HCT116 (cell line): Measurements from ENCODE around the gene BPTF.
"Not testable (repeated sequence)": the region's sequence is repeated elsewhere in the genome, so short reads cannot be mapped to it uniquely, and the experiment has no call there.

ENCODE experiments used
- CBX3 ChIP-seq: IDR thresholded peaks from 2 replicates; pipeline ENCODE4 v1.6.1; 2012; ENCODE audit warnings: low read depth
- EZH2 ChIP-seq: fragments of 200-600 bp; sonication (generic); IDR thresholded peaks from 2 replicates; pipeline ENCODE4 v1.6.1; 2017; ENCODE audit warnings: antibody characterized with exemption, mixed run types
- POLR2A ChIP-seq: IDR thresholded peaks from 2 replicates; pipeline ENCODE4 v1.7.0; 2011; ENCODE audit warnings: borderline replicate concordance; ENCODE audit not compliant: insufficient read depth, insufficient read length; ENCODE audit errors: extremely low read depth
- POLR2AphosphoS5 ChIP-seq: IDR thresholded peaks from 2 replicates; pipeline ENCODE4 v1.6.1; 2011; ENCODE audit warnings: mild to moderate bottlenecking, low read depth, low read length, moderate library complexity
- SIN3A ChIP-seq: IDR thresholded peaks from 2 replicates; pipeline ENCODE4 v1.6.1; 2012; ENCODE audit warnings: low read depth
- ZFX ChIP-seq: fragments of 450-650 bp; IDR thresholded peaks from 2 replicates; pipeline ENCODE4 v1.6.1; 2017
- TF ChIP-seq, protein P1 (sequence below), 3 experiments: fragments of 200-600 bp in 1 of 3; sonication (generic) in 1 of 3; IDR thresholded peaks in 2 of 3; conservative IDR thresholded peaks in 1 of 3; 2 replicates each; pipeline ENCODE4 v1.5.1; 2012 to 2017; ENCODE audit warnings: low read depth in 2 of 3, low read length in 2 of 3, antibody characterized with exemption in 1 of 3, borderline replicate concordance in 1 of 3, control low read depth in 1 of 3, mild to moderate bottlenecking in 1 of 3, mixed read lengths in 1 of 3, mixed run types in 1 of 3, moderate library complexity in 1 of 3; ENCODE audit not compliant: insufficient read depth in 1 of 3
- TF ChIP-seq, protein P2 (sequence below): IDR thresholded peaks from 2 replicates; pipeline ENCODE4 v1.6.1; 2012; ENCODE audit warnings: low read depth
- TF ChIP-seq, protein P3 (sequence below): IDR thresholded peaks from 2 replicates; pipeline ENCODE4 v1.6.1; 2012

DNA sequence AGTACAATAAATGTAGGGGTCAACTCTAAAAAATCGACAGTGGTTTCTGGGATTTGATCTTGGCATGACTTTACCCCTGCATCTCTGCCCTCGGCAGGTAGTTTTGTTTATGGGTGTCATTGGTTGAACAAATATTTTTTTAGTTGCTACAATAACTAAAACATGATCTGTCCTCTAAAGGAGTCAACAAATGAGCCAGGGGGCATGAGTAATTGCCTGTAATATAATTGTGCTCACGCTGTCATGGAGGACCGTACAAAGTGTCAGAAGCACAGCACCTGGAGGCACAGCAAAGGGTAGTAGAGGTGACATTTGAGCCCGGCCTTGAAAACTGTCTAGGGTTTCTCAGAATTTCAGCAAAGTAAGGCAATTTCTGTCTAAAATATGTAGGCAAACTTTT is 22.9 kb downstream of the BPTF start:
- TF ChIP-seq, protein P1, sequence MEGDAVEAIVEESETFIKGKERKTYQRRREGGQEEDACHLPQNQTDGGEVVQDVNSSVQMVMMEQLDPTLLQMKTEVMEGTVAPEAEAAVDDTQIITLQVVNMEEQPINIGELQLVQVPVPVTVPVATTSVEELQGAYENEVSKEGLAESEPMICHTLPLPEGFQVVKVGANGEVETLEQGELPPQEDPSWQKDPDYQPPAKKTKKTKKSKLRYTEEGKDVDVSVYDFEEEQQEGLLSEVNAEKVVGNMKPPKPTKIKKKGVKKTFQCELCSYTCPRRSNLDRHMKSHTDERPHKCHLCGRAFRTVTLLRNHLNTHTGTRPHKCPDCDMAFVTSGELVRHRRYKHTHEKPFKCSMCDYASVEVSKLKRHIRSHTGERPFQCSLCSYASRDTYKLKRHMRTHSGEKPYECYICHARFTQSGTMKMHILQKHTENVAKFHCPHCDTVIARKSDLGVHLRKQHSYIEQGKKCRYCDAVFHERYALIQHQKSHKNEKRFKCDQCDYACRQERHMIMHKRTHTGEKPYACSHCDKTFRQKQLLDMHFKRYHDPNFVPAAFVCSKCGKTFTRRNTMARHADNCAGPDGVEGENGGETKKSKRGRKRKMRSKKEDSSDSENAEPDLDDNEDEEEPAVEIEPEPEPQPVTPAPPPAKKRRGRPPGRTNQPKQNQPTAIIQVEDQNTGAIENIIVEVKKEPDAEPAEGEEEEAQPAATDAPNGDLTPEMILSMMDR (IDR thresholded peaks at IDR 0.05 in 2 of 3, conservative IDR thresholded peaks at IDR 0.05 in 1 of 3; ENCODE audit: borderline replicate concordance in 1 of 3, insufficient read depth in 1 of 3, low read depth in 2 of 3, low read length in 2 of 3) = not testable (repeated sequence)
- TF ChIP-seq SIN3A, ZFX, POLR2A, CBX3, EZH2, POLR2AphosphoS5: not testable (repeated sequence)
- TF ChIP-seq, protein P2, sequence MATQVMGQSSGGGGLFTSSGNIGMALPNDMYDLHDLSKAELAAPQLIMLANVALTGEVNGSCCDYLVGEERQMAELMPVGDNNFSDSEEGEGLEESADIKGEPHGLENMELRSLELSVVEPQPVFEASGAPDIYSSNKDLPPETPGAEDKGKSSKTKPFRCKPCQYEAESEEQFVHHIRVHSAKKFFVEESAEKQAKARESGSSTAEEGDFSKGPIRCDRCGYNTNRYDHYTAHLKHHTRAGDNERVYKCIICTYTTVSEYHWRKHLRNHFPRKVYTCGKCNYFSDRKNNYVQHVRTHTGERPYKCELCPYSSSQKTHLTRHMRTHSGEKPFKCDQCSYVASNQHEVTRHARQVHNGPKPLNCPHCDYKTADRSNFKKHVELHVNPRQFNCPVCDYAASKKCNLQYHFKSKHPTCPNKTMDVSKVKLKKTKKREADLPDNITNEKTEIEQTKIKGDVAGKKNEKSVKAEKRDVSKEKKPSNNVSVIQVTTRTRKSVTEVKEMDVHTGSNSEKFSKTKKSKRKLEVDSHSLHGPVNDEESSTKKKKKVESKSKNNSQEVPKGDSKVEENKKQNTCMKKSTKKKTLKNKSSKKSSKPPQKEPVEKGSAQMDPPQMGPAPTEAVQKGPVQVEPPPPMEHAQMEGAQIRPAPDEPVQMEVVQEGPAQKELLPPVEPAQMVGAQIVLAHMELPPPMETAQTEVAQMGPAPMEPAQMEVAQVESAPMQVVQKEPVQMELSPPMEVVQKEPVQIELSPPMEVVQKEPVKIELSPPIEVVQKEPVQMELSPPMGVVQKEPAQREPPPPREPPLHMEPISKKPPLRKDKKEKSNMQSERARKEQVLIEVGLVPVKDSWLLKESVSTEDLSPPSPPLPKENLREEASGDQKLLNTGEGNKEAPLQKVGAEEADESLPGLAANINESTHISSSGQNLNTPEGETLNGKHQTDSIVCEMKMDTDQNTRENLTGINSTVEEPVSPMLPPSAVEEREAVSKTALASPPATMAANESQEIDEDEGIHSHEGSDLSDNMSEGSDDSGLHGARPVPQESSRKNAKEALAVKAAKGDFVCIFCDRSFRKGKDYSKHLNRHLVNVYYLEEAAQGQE = not testable (repeated sequence)
- TF ChIP-seq, protein P3, sequence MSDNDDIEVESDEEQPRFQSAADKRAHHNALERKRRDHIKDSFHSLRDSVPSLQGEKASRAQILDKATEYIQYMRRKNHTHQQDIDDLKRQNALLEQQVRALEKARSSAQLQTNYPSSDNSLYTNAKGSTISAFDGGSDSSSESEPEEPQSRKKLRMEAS = not testable (repeated sequence)
